Erythroblast (primary cell): ENCODE measurements around the gene SCPEP1.

ENCODE experiments used
- GATA1 ChIP-seq: IDR thresholded peaks from 2 replicates; pipeline ENCODE4 v1.6.1; 2011; ENCODE audit warnings: low read depth, mild to moderate bottlenecking, control low read depth, low read length, moderate library complexity
- POLR2A ChIP-seq: IDR thresholded peaks from 2 replicates; pipeline ENCODE4 v1.6.1; 2011; ENCODE audit warnings: mild to moderate bottlenecking, low read length

GRCh38 chr17:56973520-56973919, 4.4 kb upstream of the SCPEP1 start:
- TF ChIP-seq POLR2A, result no peak
- no peak for TF ChIP-seq GATA1
